Raji (cell line): ENCODE measurements around the gene ALPL.

Source experiments
- POLR2A ChIP-seq: IDR thresholded peaks from 2 replicates; pipeline ENCODE4 v1.6.1; 2011; ENCODE audit warnings: low read depth, low read length, control low read depth; ENCODE audit not compliant: insufficient read depth

ALPL gene

GRCh38 chr1:21594935-21595897 lies 86.0 kb downstream of the ALPL start:
- TF ChIP-seq POLR2A = no peak

- no peak for TF ChIP-seq POLR2A
Observed at GRCh38 chr1:21596174-21596573, 87.0 kb downstream of the ALPL start.

- TF ChIP-seq POLR2A = no peak
Observed at GRCh38 chr1:21596628-21597027, 87.4 kb downstream of the ALPL start.

- TF ChIP-seq POLR2A = no peak
Observed at GRCh38 chr1:21597753-21598152, 88.5 kb downstream of the ALPL start.

GRCh38 chr1:21598417-21598816 lies 89.2 kb downstream of the ALPL start:
- no peak for TF ChIP-seq POLR2A

- no peak for TF ChIP-seq POLR2A
Observed at GRCh38 chr1:21598904-21599303, 89.7 kb downstream of the ALPL start.

GRCh38 chr1:21599402-21599801 lies 90.2 kb downstream of the ALPL start:
- TF ChIP-seq POLR2A = no peak

GRCh38 chr1:21601278-21602048 lies 92.2 kb downstream of the ALPL start:
- TF ChIP-seq POLR2A = no peak

GRCh38 chr1:21603177-21604138 lies 94.2 kb downstream of the ALPL start:
- TF ChIP-seq POLR2A = no peak

- TF ChIP-seq POLR2A = no peak
Observed at GRCh38 chr1:21604208-21604957, 95.2 kb downstream of the ALPL start.

GRCh38 chr1:21605012-21605715 lies 95.9 kb downstream of the ALPL start:
- TF ChIP-seq POLR2A = no peak

GRCh38 chr1:21605964-21606705 lies 96.9 kb downstream of the ALPL start:
- no peak for TF ChIP-seq POLR2A
